HEK293 (cell line): ENCODE measurements around the gene CYB561A3.

Experiments
- CTCF ChIA-PET: fragments of 350-600 bp; formaldehyde crosslinking; extraction: SDS; loops from one replicate; lab custom pipeline; 2021; ENCODE audit warnings: antibody characterized with exemption; lab: Yijun Ruan, JAX
- POLR2A ChIA-PET: fragments of 300-600 bp; formaldehyde crosslinking; extraction: SDS; loops from one replicate; lab custom pipeline; 2020; ENCODE audit warnings: antibody characterized with exemption, inconsistent platforms; lab: Yijun Ruan, JAX
- H3K27ac ChIP-seq: fragments of 200-500 bp; sonication (Bioruptor generic); 2 replicates; pipeline ENCODE4 v1.5.1; 2014; ENCODE audit warnings: low read depth, low read length, control low read depth, inconsistent platforms; ENCODE audit errors: extremely low read depth
- H3K36me3 ChIP-seq, 2 experiments: fragments of 200-500 bp in 1 of 2; sonication (Bioruptor generic) in 1 of 2; 1 replicate in 1 of 2; 2 replicates in 1 of 2; pipeline ENCODE4 v1.5.1; 2014 to 2017; ENCODE audit warnings: inconsistent platforms in 2 of 2, low read length in 2 of 2; ENCODE audit not compliant: control insufficient read depth in 2 of 2, insufficient read depth in 1 of 2
- H3K4me1 ChIP-seq: fragments of 200-500 bp; sonication (Bioruptor generic); 2 replicates; pipeline ENCODE4 v1.5.1; 2014; ENCODE audit warnings: mild to moderate bottlenecking, low read length, inconsistent platforms; ENCODE audit not compliant: control insufficient read depth, insufficient read depth
- H3K4me3 ChIP-seq: 2 replicates; pipeline ENCODE4 v1.5.1; 2011; ENCODE audit warnings: low read depth, mild to moderate bottlenecking, control low read depth, low read length, moderate library complexity
- H3K9me3 ChIP-seq: fragments of 200-500 bp; sonication (Bioruptor generic); 2 replicates; pipeline ENCODE4 v1.5.1; 2014; ENCODE audit warnings: low read depth, low read length, inconsistent platforms; ENCODE audit not compliant: control insufficient read depth, insufficient read depth
- HIC1 ChIP-seq: fragments of 450-650 bp; formaldehyde crosslinking; IDR thresholded peaks from 2 replicates; pipeline ENCODE4 v1.5.1; 2016; ENCODE audit warnings: missing biosample characterization, missing genetic modification characterization
- IKZF3 ChIP-seq: fragments of 450-650 bp; IDR thresholded peaks from 2 replicates; pipeline ENCODE4 v1.5.0; 2018; ENCODE audit warnings: missing biosample characterization, mild to moderate bottlenecking, missing genetic modification characterization, moderate library complexity
- PBX3 ChIP-seq: sonication (generic); formaldehyde crosslinking; IDR thresholded peaks from 2 replicates; pipeline ENCODE4 v1.8.1; 2022; ENCODE audit warnings: mild to moderate bottlenecking, moderate library complexity, missing genetic modification reagents
- SALL2 ChIP-seq: fragments of 450-650 bp; formaldehyde crosslinking; IDR thresholded peaks from 2 replicates; pipeline ENCODE4 v1.5.0; 2017; ENCODE audit warnings: missing biosample characterization, mild to moderate bottlenecking, missing genetic modification characterization, borderline replicate concordance
- ZBTB21 ChIP-seq: fragments of 450-650 bp; formaldehyde crosslinking; IDR thresholded peaks from 2 replicates; pipeline ENCODE4 v1.5.1; 2017; ENCODE audit warnings: missing biosample characterization, missing genetic modification characterization
- ZBTB44 ChIP-seq: fragments of 450-650 bp; IDR thresholded peaks from 2 replicates; pipeline ENCODE4 v1.5.1; 2018; ENCODE audit warnings: missing biosample characterization, mild to moderate bottlenecking, missing genetic modification characterization
- ZBTB48 ChIP-seq: fragments of 450-650 bp; formaldehyde crosslinking; IDR thresholded peaks from 2 replicates; pipeline ENCODE4 v1.5.1; 2016; ENCODE audit warnings: missing biosample characterization, missing genetic modification characterization
- ZFHX2 ChIP-seq: fragments of 450-650 bp; formaldehyde crosslinking; conservative IDR thresholded peaks from 2 replicates; pipeline ENCODE4 v1.5.1; 2016; ENCODE audit warnings: missing biosample characterization, missing genetic modification characterization
- ZFP41 ChIP-seq: fragments of 450-650 bp; formaldehyde crosslinking; IDR thresholded peaks from 2 replicates; pipeline ENCODE4 v1.5.1; 2016; ENCODE audit warnings: missing biosample characterization, missing genetic modification characterization, borderline replicate concordance
- ZNF114 ChIP-seq: fragments of 450-650 bp; formaldehyde crosslinking; IDR thresholded peaks from 2 replicates; pipeline ENCODE4 v1.5.0; 2017; ENCODE audit warnings: missing biosample characterization, missing genetic modification characterization
- ZNF146 ChIP-seq: fragments of 450-650 bp; formaldehyde crosslinking; IDR thresholded peaks from 2 replicates; pipeline ENCODE4 v1.5.1; 2016; ENCODE audit warnings: missing biosample characterization, missing genetic modification characterization
- ZNF175 ChIP-seq: fragments of 450-650 bp; formaldehyde crosslinking; IDR thresholded peaks from 2 replicates; pipeline ENCODE4 v1.5.1; 2016; ENCODE audit warnings: missing biosample characterization, missing genetic modification characterization
- ZNF302 ChIP-seq: fragments of 450-650 bp; formaldehyde crosslinking; IDR thresholded peaks from 2 replicates; pipeline ENCODE4 v1.5.1; 2016; ENCODE audit warnings: missing biosample characterization, missing genetic modification characterization, low read depth
- ZNF501 ChIP-seq: fragments of 450-650 bp; formaldehyde crosslinking; IDR thresholded peaks from 2 replicates; pipeline ENCODE4 v1.5.1; 2016; ENCODE audit warnings: missing biosample characterization, missing genetic modification characterization
- ZNF629 ChIP-seq: fragments of 450-650 bp; formaldehyde crosslinking; IDR thresholded peaks from 2 replicates; pipeline ENCODE4 v1.5.1; 2017; ENCODE audit warnings: missing biosample characterization, missing genetic modification characterization
- ZNF645 ChIP-seq: fragments of 450-650 bp; formaldehyde crosslinking; IDR thresholded peaks from 2 replicates; pipeline ENCODE4; 2016; ENCODE audit warnings: missing biosample characterization, missing genetic modification characterization
- ZNF658 ChIP-seq: fragments of 450-650 bp; formaldehyde crosslinking; IDR thresholded peaks from 2 replicates; pipeline ENCODE4; 2016; ENCODE audit warnings: missing biosample characterization, missing genetic modification characterization
- ZNF76 ChIP-seq: fragments of 450-650 bp; formaldehyde crosslinking; IDR thresholded peaks from 2 replicates; pipeline ENCODE4; 2016; ENCODE audit warnings: low read depth, missing biosample characterization, missing genetic modification characterization, borderline replicate concordance
- ZNF777 ChIP-seq: fragments of 450-650 bp; formaldehyde crosslinking; IDR thresholded peaks from 2 replicates; pipeline ENCODE4 v1.5.1; 2017; ENCODE audit warnings: missing biosample characterization, missing genetic modification characterization, borderline replicate concordance
- ZXDB ChIP-seq: fragments of 450-650 bp; formaldehyde crosslinking; IDR thresholded peaks from 2 replicates; pipeline ENCODE4 v1.5.1; 2016; ENCODE audit warnings: missing biosample characterization, missing genetic modification characterization

The CYB561A3 gene

GRCh38 chr11:61357233-61357893 is 4.3 kb downstream of the CYB561A3 start:
- Histone ChIP-seq H3K27ac (no peak overlapping the region), H3K9me3 (no peaks in the 10 kb centered on the region), H3K4me3 (no peak overlapping the region), H3K36me3 (peaks cover 0 to 17% of the 10 kb centered on the region in 2 experiments; a peak in 2 of 3 replicates), H3K4me1 (peaks cover 2% of the 10 kb centered on the region; the same call in 1 of the 2 replicates)
- ChIA-PET CTCF (interaction anchor here (0.5 to 9.6 kb wide), 4 partner anchors 21 to 1212 kb away, joined by 3 to 69 read pairs (median 9); no protein-coding TSS in a partner anchor), POLR2A (interaction anchor here (0.7 to 1.0 kb wide), 3 partner anchors 11 to 35 kb away, joined by 3 to 4 read pairs (median 3); partner anchors contain the start of gene TMEM216)
- no peak for TF ChIP-seq ZFHX2
- TF ChIP-seq ZBTB44 (tag by site-specific recombination): no peak
- no peak for TF ChIP-seq ZNF629 (tag by site-specific recombination)
- TF ChIP-seq ZBTB21 (tag by site-specific recombination): no peak
- no peak for TF ChIP-seq PBX3 (CRISPR knock-in tag)
- no peak for TF ChIP-seq ZNF175
- TF ChIP-seq ZNF658 (tag by site-specific recombination): no peak
- TF ChIP-seq ZNF501 (tag by site-specific recombination): no peak
- no peak for TF ChIP-seq ZXDB (tag by site-specific recombination)
- TF ChIP-seq ZNF645 (tag by site-specific recombination): no peak
- no peak for TF ChIP-seq IKZF3
- TF ChIP-seq ZNF146: no peak
- TF ChIP-seq HIC1: no peak
- no peak for TF ChIP-seq SALL2
- TF ChIP-seq ZNF114 (tag by site-specific recombination): no peak
- no peak for TF ChIP-seq ZNF76 (tag by site-specific recombination)
- TF ChIP-seq ZNF777 (tag by site-specific recombination): no peak
- no peak for TF ChIP-seq ZBTB48 (tag by site-specific recombination)

GRCh38 chr11:61356706-61357105 is 5.0 kb downstream of the CYB561A3 start:
- Histone ChIP-seq H3K9me3 (no peaks in the 10 kb centered on the region), H3K4me1 (peaks cover 2% of the 10 kb centered on the region; the same call in 1 of the 2 replicates), H3K36me3 (peaks cover 0 to 22% of the 10 kb centered on the region in 2 experiments; a peak in 2 of 3 replicates), H3K27ac (no peak overlapping the region), H3K4me3 (no peak overlapping the region)
- ChIA-PET POLR2A (no interaction called here), CTCF (interaction anchor here (9.6 kb wide), 1 partner anchor 20 kb away, joined by 69 read pairs; no protein-coding TSS in a partner anchor)
- TF ChIP-seq HIC1: no peak
- no peak for TF ChIP-seq ZNF302 (tag by site-specific recombination)
- no peak for TF ChIP-seq ZFP41 (tag by site-specific recombination)
